HepG2 (cell line): ENCODE data around the gene RPS19. TPM values are rescaled to one million over a fixed set of nuclear protein-coding genes. Genes with fewer than 3 reads are reported as not detected.

Experiments used
- CAMTA2 ChIP-seq: sonication (generic); formaldehyde crosslinking; IDR thresholded peaks from 2 replicates; pipeline ENCODE4 v1.4.0; 2020; ENCODE audit warnings: mild to moderate bottlenecking, missing genetic modification reagents, borderline replicate concordance
- CENPX ChIP-seq: sonication (generic); formaldehyde crosslinking; IDR thresholded peaks from 2 replicates; pipeline ENCODE4 v1.9.0; 2021; ENCODE audit warnings: mild to moderate bottlenecking, missing genetic modification reagents, moderate library complexity
- GATAD2A ChIP-seq: IDR thresholded peaks from 2 replicates; pipeline ENCODE4 v1.6.1; 2016
- GLMP ChIP-seq: sonication (generic); formaldehyde crosslinking; IDR thresholded peaks from 2 replicates; pipeline ENCODE4 v1.9.0; 2021; ENCODE audit warnings: missing genetic modification reagents, mild to moderate bottlenecking, borderline replicate concordance
- HNRNPK ChIP-seq: fragments of 200-400 bp; formaldehyde crosslinking; IDR thresholded peaks from 2 replicates; pipeline ENCODE4 v1.6.1; 2018; ENCODE audit warnings: low read length, low read depth, moderate library complexity, mild to moderate bottlenecking; ENCODE audit not compliant: poor library complexity, severe bottlenecking
- HNRNPUL1 ChIP-seq: fragments of 200-400 bp; formaldehyde crosslinking; IDR thresholded peaks from 2 replicates; pipeline ENCODE4 v1.6.1; 2017; ENCODE audit warnings: low read depth, mild to moderate bottlenecking, low read length, moderate library complexity
- KDM6A ChIP-seq: IDR thresholded peaks from 2 replicates; pipeline ENCODE4 v1.6.1; 2016; ENCODE audit warnings: low read depth
- MIER3 ChIP-seq: IDR thresholded peaks from 2 replicates; pipeline ENCODE4 v1.6.1; 2016; ENCODE audit warnings: missing compliant biosample characterization, borderline replicate concordance
- MXD1 ChIP-seq: sonication (generic); formaldehyde crosslinking; IDR thresholded peaks from 2 replicates; pipeline ENCODE4 v1.4.0; 2020; ENCODE audit warnings: mild to moderate bottlenecking, missing genetic modification reagents
- MYC ChIP-seq: sonication (generic); formaldehyde crosslinking; IDR thresholded peaks from 2 replicates; pipeline ENCODE4 v1.9.0; 2021; ENCODE audit warnings: missing genetic modification reagents, borderline replicate concordance
- NR2C2 ChIP-seq: sonication (generic); formaldehyde crosslinking; IDR thresholded peaks from 2 replicates; pipeline ENCODE4 v1.4.0; 2020; ENCODE audit warnings: missing genetic modification reagents, mild to moderate bottlenecking, moderate library complexity, borderline replicate concordance
- RBFOX2 ChIP-seq: fragments of 200-400 bp; formaldehyde crosslinking; IDR thresholded peaks from 2 replicates; pipeline ENCODE4 v1.6.1; 2017; ENCODE audit warnings: low read depth, mild to moderate bottlenecking, low read length
- REXO4 ChIP-seq: sonication (generic); formaldehyde crosslinking; IDR thresholded peaks from 2 replicates; pipeline ENCODE4 v1.8.0; 2022; ENCODE audit warnings: missing genetic modification reagents, mild to moderate bottlenecking, borderline replicate concordance
- RXRA ChIP-seq: sonication (generic); formaldehyde crosslinking; IDR thresholded peaks from 2 replicates; pipeline ENCODE4 v1.5.1; 2020; ENCODE audit warnings: missing genetic modification reagents
- SKIL ChIP-seq: sonication (generic); formaldehyde crosslinking; IDR thresholded peaks from 2 replicates; pipeline ENCODE4 v1.8.0; 2022; ENCODE audit warnings: missing genetic modification reagents, mild to moderate bottlenecking, moderate library complexity, borderline replicate concordance
- SMAD3 ChIP-seq: sonication (generic); formaldehyde crosslinking; IDR thresholded peaks from 2 replicates; pipeline ENCODE4 v1.4.0; 2020; ENCODE audit warnings: missing genetic modification reagents
- SNAI1 ChIP-seq: sonication (generic); formaldehyde crosslinking; IDR thresholded peaks from 2 replicates; pipeline ENCODE4 v1.5.0; 2020; ENCODE audit warnings: mild to moderate bottlenecking, missing genetic modification reagents, borderline replicate concordance
- SP5 ChIP-seq: IDR thresholded peaks from 2 replicates; pipeline ENCODE4 v1.6.1; 2016; ENCODE audit warnings: low read depth, borderline replicate concordance
- SYNCRIP ChIP-seq: fragments of 200-400 bp; formaldehyde crosslinking; IDR thresholded peaks from 2 replicates; pipeline ENCODE4 v1.6.1; 2018; ENCODE audit warnings: mild to moderate bottlenecking, low read depth, low read length; ENCODE audit not compliant: insufficient read depth
- TAF1 ChIP-seq: sonication (generic); formaldehyde crosslinking; IDR thresholded peaks from 2 replicates; pipeline ENCODE4 v1.4.0; 2020; ENCODE audit warnings: missing genetic modification reagents
- ZFP36L2 ChIP-seq: sonication (generic); formaldehyde crosslinking; IDR thresholded peaks from 2 replicates; pipeline ENCODE4 v1.4.0; 2020; ENCODE audit warnings: missing genetic modification reagents
- ZMYM4 ChIP-seq: sonication (generic); formaldehyde crosslinking; IDR thresholded peaks from 2 replicates; pipeline ENCODE4 v1.8.1; 2023; ENCODE audit warnings: mild to moderate bottlenecking, missing genetic modification reagents
- ZNF329 ChIP-seq: sonication (generic); formaldehyde crosslinking; IDR thresholded peaks from 2 replicates; pipeline ENCODE4 v1.9.0; 2021; ENCODE audit warnings: low read depth, mild to moderate bottlenecking, missing genetic modification reagents
- ZNF431 ChIP-seq: sonication (generic); formaldehyde crosslinking; IDR thresholded peaks from 2 replicates; pipeline ENCODE4 v1.9.0; 2022; ENCODE audit warnings: missing genetic modification reagents, low read depth, mild to moderate bottlenecking, borderline replicate concordance
- ZNF550 ChIP-seq: sonication (generic); formaldehyde crosslinking; IDR thresholded peaks from 2 replicates; pipeline ENCODE4 v1.4.0; 2020; ENCODE audit warnings: mild to moderate bottlenecking, missing genetic modification reagents, borderline replicate concordance
- ZNF605 ChIP-seq: sonication (generic); formaldehyde crosslinking; IDR thresholded peaks from 2 replicates; pipeline ENCODE4 v1.8.0; 2022; ENCODE audit warnings: mild to moderate bottlenecking, missing genetic modification reagents
- ZNF660 ChIP-seq: sonication (generic); formaldehyde crosslinking; IDR thresholded peaks from 2 replicates; pipeline ENCODE4 v1.5.1; 2020; ENCODE audit warnings: mild to moderate bottlenecking, low read depth, missing genetic modification reagents, borderline replicate concordance
- ZNF746 ChIP-seq: sonication (generic); formaldehyde crosslinking; IDR thresholded peaks from 2 replicates; pipeline ENCODE4 v1.8.0; 2022; ENCODE audit warnings: mild to moderate bottlenecking, missing genetic modification reagents
- ZSCAN25 ChIP-seq: sonication (generic); formaldehyde crosslinking; IDR thresholded peaks from 2 replicates; pipeline ENCODE4 v1.8.0; 2022; ENCODE audit warnings: mild to moderate bottlenecking, missing genetic modification reagents
- polyA plus RNA-seq, 8 experiments: library from polyadenylated mRNA; depleted of rRNA in 3 of 8; stranded (reverse) in 7 of 8; unstranded in 1 of 8; fragments of >200 nt; fragmentation: Illumina TruSeq in 4 of 8; extraction: Trizol in 4 of 8; gene quantifications; 2 replicates each; pipeline versions ENCODE4 v1.2.1 to v1.2.3, GENCODE V29; 2011 to 2016; ENCODE audit warnings: low read depth in 4 of 8, missing spikeins in 1 of 8, mixed read lengths in 1 of 8; ENCODE audit not compliant: insufficient read depth in 1 of 8
- total RNA-seq, 5 experiments: library from RNA; depleted of rRNA; stranded (reverse); fragments of >200 nt; fragmentation: Illumina TruSeq; extraction: Trizol; gene quantifications; 2 replicates each; pipeline ENCODE4 v1.2.3, GENCODE V29; 2016; ENCODE audit warnings: low read depth in 1 of 5

Gene RPS19
- total and polyA plus RNA-seq, 2 of the 13 experiments (the other 11 are each of a cell fraction or from before 2014, with no cell fraction given): 1,983 to 4,758 TPM

GRCh38 chr19:41904118-41904870, 44.2 kb downstream of the RPS19 start (continued):
- no peak for TF ChIP-seq SYNCRIP
- TF ChIP-seq HNRNPK: peak; percentile 14
- TF ChIP-seq MYC (CRISPR knock-in tag): no peak
- TF ChIP-seq ZNF431 (CRISPR knock-in tag): no peak
- peak; percentile 71 for TF ChIP-seq KDM6A (CRISPR knock-in tag)
- TF ChIP-seq CAMTA2 (CRISPR knock-in tag): no peak
- peak; percentile 39; the same call in 1 of the 2 replicates for TF ChIP-seq RBFOX2
- no peak for TF ChIP-seq REXO4 (CRISPR knock-in tag)
- no peak for TF ChIP-seq MXD1 (CRISPR knock-in tag)
- TF ChIP-seq ZNF605 (CRISPR knock-in tag): no peak
- TF ChIP-seq NR2C2: no peak
- TF ChIP-seq CENPX (CRISPR knock-in tag): no peak
- no peak; the same call in 1 of the 2 replicates for TF ChIP-seq RXRA (CRISPR knock-in tag)
- TF ChIP-seq ZMYM4 (CRISPR knock-in tag): no peak
- TF ChIP-seq ZSCAN25 (CRISPR knock-in tag): 0 out of 2 replicates have a peak, but pooled peaks have one; percentile 63
- TF ChIP-seq ZFP36L2: no peak
- no peak for TF ChIP-seq ZNF550
- no peak for TF ChIP-seq ZNF660 (CRISPR knock-in tag)
- no peak for TF ChIP-seq ZNF329
- TF ChIP-seq ZNF746 (CRISPR knock-in tag): peak; percentile 96
- TF ChIP-seq TAF1 (CRISPR knock-in tag): no peak
- TF ChIP-seq GATAD2A (CRISPR knock-in tag): peak; percentile 91
- TF ChIP-seq SP5 (CRISPR knock-in tag): peak; percentile 99
- TF ChIP-seq MIER3 (CRISPR knock-in tag): peak; percentile 82; the same call in 1 of the 2 replicates
- 0 out of 2 replicates have a peak, but pooled peaks have one; percentile 24 for TF ChIP-seq SKIL (CRISPR knock-in tag)
- TF ChIP-seq HNRNPUL1: no peak
- no peak for TF ChIP-seq SMAD3 (CRISPR knock-in tag)
- no peak for TF ChIP-seq SNAI1
- TF ChIP-seq GLMP: no peak
